ENCODE data around the gene TSPAN2.

The TSPAN2 gene

DNA sequence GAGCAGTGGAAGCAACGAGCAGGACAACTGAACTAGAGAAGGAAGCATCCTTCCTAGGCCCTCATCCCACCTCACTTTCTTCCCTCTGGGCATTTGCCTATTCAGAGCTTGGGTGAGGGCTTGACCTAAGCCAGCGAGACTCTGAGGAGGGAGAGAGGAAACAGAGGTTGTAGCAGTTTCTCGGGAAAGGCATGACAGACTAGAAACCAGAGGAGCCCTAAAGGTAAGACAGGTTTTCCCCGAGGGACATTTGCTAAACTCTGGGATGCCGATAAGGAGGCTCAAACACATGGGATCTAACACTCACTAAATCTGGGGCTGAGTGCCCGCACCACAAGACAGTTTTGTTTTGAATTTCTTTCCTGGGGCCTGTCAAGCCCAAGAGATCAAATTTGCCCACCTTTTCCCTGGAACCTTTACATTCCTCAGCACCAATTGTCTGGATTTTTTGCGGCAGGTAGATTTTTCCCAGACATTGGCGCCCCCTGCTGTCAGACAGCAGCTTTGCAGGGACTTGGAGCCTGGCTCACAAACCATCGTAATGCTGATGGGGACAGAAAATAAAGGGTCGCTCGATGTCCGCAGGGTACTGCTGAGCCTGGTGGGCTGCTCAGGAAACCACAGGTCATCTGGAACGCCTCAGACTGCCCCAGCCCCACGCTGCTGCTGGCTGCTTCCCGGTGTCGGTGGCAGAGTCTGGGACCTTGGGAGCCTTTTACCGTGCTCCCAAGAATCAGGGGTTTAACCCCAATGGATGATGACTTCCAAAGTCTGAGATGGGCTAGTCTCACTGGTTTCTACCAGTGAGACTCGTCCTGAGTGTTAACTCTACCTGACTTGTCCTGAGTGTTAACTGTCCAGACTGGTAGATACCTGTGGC lies 23.4 kb upstream of the TSPAN2 start:
- Histone ChIP-seq H4K8ac (ENCODE audit: low read depth, low read length) (no peak overlapping the region), H2BK120ac (ENCODE audit: low read depth, low read length) (no peak overlapping the region), H2BK15ac (replicated peaks; ENCODE audit: low read depth) (no peak overlapping the region), H3K18ac (ENCODE audit: low read length) (no peak overlapping the region), H3K9ac (ENCODE audit: low read length) (no peak overlapping the region), H3K36me3 (ENCODE audit: control insufficient read depth, insufficient read depth, low read length) (no peaks in the 10 kb centered on the region), H3K27ac (ENCODE audit: low read depth, low read length) (no peak overlapping the region), H3K4ac (ENCODE audit: low read depth, low read length) (no peak overlapping the region), H2AK5ac (ENCODE audit: low read length) (no peak overlapping the region), H4K5ac (ENCODE audit: low read length) (no peak overlapping the region), H3K27me3 (ENCODE audit: insufficient read depth, low read length, poor library complexity) (no peaks in the 10 kb centered on the region), H3K79me1 (ENCODE audit: low read length) (no peaks in the 10 kb centered on the region), H3K23ac (ENCODE audit: low read length) (no peak overlapping the region), H2BK5ac (ENCODE audit: low read length) (no peak overlapping the region), H3K79me2 (ENCODE audit: control insufficient read depth, insufficient read depth, low read length) (no peaks in the 10 kb centered on the region), H3K4me3 (ENCODE audit: low read length) (no peak overlapping the region), H3K4me2 (ENCODE audit: low read length) (no peak overlapping the region), H3K56ac (ENCODE audit: low read length) (peak overlapping the region; percentile 25), H3K4me1 (ENCODE audit: control insufficient read depth, low read depth, low read length) (no peaks in the 10 kb centered on the region)
- no CpG with 5 or more reads among the region's 18 CpGs for WGBS (ENCODE audit: extremely low coverage, insufficient coverage, low lambda C conversion rate)
- DNase-seq, result peak; percentile 58

DNA sequence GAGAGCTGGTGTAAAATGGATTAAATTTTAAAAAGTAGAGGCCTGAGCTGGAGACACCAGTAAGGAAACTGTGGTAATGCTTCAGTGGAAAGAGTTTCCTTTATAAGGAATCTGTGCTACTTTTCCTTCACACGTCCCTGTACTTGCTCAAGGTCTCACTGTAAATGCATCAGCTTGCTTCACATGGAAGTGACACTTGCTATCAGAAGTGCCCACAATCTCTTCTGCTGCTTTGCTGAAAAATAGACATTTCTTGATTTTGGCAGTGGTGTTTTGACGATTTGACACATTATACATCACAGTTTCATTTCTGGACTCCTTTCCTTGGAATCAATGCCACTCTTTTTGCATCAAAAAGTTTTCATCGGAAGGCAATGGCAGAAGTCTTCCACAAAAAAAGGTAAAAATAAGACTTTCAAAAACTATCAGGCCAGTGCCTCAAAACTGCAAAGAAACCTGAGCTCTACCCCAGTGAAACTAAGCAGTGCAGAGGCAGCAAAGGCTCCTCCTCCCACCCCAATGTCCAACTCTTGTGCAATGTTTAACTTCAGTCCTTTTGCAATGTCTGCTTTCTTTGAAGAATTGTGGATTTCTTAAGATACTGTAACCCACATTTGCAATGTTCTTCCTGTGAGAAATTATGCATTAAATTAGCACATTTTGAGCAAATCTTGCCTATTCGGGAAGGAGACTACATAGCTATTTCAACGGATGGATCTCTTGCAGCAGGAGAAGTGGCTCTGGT lies 18.4 kb upstream of the TSPAN2 start:
- no peak overlapping the region for H2BK120ac ChIP-seq (ENCODE audit: low read depth, low read length)
- H2BK15ac ChIP-seq (replicated peaks; ENCODE audit: low read depth), result no peak overlapping the region
- H3K4ac ChIP-seq (ENCODE audit: low read depth, low read length), result no peak overlapping the region
- H3K18ac ChIP-seq (ENCODE audit: low read length), result no peak overlapping the region
- no peaks in the 10 kb centered on the region for H3K36me3 ChIP-seq (ENCODE audit: control insufficient read depth, insufficient read depth, low read length)
- no peaks in the 10 kb centered on the region for H3K79me1 ChIP-seq (ENCODE audit: low read length)
- no peaks in the 10 kb centered on the region for H3K79me2 ChIP-seq (ENCODE audit: control insufficient read depth, insufficient read depth, low read length)
- no peak overlapping the region for H3K4me2 ChIP-seq (ENCODE audit: low read length)
- no peak overlapping the region for H3K9ac ChIP-seq (ENCODE audit: low read length)
- no CpG with 5 or more reads among the region's 5 CpGs for WGBS (ENCODE audit: extremely low coverage, insufficient coverage, low lambda C conversion rate)
- H3K4me3 ChIP-seq (ENCODE audit: low read length), result no peak overlapping the region
- no peak overlapping the region for H4K5ac ChIP-seq (ENCODE audit: low read length)
- no peak overlapping the region for H2AK5ac ChIP-seq (ENCODE audit: low read length)
- no peaks in the 10 kb centered on the region for H3K4me1 ChIP-seq (ENCODE audit: control insufficient read depth, low read depth, low read length)
- H3K23ac ChIP-seq (ENCODE audit: low read length), result no peak overlapping the region
- H2BK5ac ChIP-seq (ENCODE audit: low read length), result no peak overlapping the region
- no peaks in the 10 kb centered on the region for H3K27me3 ChIP-seq (ENCODE audit: insufficient read depth, low read length, poor library complexity)
- no peak overlapping the region for H4K8ac ChIP-seq (ENCODE audit: low read depth, low read length)
- no peak for DNase-seq
- H3K56ac ChIP-seq (ENCODE audit: low read length), result no peak overlapping the region
- no peak overlapping the region for H3K27ac ChIP-seq (ENCODE audit: low read depth, low read length)

DNA sequence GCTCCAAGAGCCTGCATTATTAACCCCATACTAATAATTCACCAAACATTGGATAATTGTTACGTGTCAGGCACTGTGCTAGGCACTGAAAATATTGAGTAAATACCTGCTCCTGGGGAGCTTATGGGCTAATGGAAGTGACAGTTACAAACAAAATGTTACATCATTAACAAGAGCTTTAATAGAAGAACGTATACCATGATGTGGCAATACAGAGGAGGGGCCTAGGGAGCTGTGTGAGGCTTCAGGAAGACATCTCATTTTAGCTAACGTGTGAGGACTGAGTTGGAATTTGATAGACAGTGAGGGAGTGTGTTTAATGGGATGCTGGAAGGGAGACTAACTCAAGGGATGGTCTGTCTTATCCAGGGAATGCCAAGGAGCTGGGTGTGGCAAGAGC lies 16.5 kb upstream of the TSPAN2 start:
- no peak for DNase-seq
- Histone ChIP-seq H3K79me1 (ENCODE audit: low read length) (no peaks in the 10 kb centered on the region), H2BK5ac (ENCODE audit: low read length) (no peak overlapping the region), H4K5ac (ENCODE audit: low read length) (no peak overlapping the region), H3K27me3 (ENCODE audit: insufficient read depth, low read length, poor library complexity) (no peaks in the 10 kb centered on the region), H3K4ac (ENCODE audit: low read depth, low read length) (no peak overlapping the region), H3K36me3 (ENCODE audit: control insufficient read depth, insufficient read depth, low read length) (no peaks in the 10 kb centered on the region), H3K56ac (ENCODE audit: low read length) (no peak overlapping the region), H3K27ac (ENCODE audit: low read depth, low read length) (no peak overlapping the region), H2AK5ac (ENCODE audit: low read length) (no peak overlapping the region), H2BK120ac (ENCODE audit: low read depth, low read length) (no peak overlapping the region), H3K18ac (ENCODE audit: low read length) (no peak overlapping the region), H3K4me3 (ENCODE audit: low read length) (no peak overlapping the region), H3K9ac (ENCODE audit: low read length) (no peak overlapping the region), H3K23ac (ENCODE audit: low read length) (no peak overlapping the region), H3K79me2 (ENCODE audit: control insufficient read depth, insufficient read depth, low read length) (no peaks in the 10 kb centered on the region), H3K4me1 (ENCODE audit: control insufficient read depth, low read depth, low read length) (no peaks in the 10 kb centered on the region), H3K4me2 (ENCODE audit: low read length) (no peak overlapping the region), H4K8ac (ENCODE audit: low read depth, low read length) (no peak overlapping the region), H2BK15ac (replicated peaks; ENCODE audit: low read depth) (no peak overlapping the region)
- no CpG with 5 or more reads among the region's 3 CpGs for WGBS (ENCODE audit: extremely low coverage, insufficient coverage, low lambda C conversion rate)

DNA sequence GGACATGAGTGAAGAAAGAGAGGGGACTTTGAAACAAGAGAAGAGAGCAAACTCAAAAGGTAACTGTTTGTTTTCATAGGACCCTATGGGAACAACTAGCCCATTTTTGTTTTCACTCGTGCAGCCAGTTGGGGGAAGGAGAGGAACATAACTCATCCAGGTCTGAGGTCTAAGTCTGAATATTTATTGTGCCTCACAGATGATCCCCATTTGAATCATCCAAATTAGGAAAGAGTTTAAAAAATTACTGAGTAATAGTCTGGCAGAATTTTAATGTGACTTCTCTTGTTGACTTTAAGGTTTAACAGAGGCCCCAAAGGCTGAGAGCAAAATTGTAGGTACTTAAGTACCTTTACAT lies 10.4 kb upstream of the TSPAN2 start:
- DNase-seq, result no peak
- WGBS (ENCODE audit: extremely low coverage, insufficient coverage, low lambda C conversion rate), result no CpG with 5 or more reads among the region's 1 CpG
- H3K9ac ChIP-seq (ENCODE audit: low read length), result no peak overlapping the region
- H3K18ac ChIP-seq (ENCODE audit: low read length), result no peak overlapping the region
- no peaks in the 10 kb centered on the region for H3K79me2 ChIP-seq (ENCODE audit: control insufficient read depth, insufficient read depth, low read length)
- no peak overlapping the region for H3K4me3 ChIP-seq (ENCODE audit: low read length)
- H4K8ac ChIP-seq (ENCODE audit: low read depth, low read length), result no peak overlapping the region
- no peak overlapping the region for H2BK120ac ChIP-seq (ENCODE audit: low read depth, low read length)
- no peaks in the 10 kb centered on the region for H3K4me1 ChIP-seq (ENCODE audit: control insufficient read depth, low read depth, low read length)
- no peak overlapping the region for H3K27ac ChIP-seq (ENCODE audit: low read depth, low read length)
- no peak overlapping the region for H2AK5ac ChIP-seq (ENCODE audit: low read length)
- H2BK15ac ChIP-seq (replicated peaks; ENCODE audit: low read depth), result no peak overlapping the region
- H3K56ac ChIP-seq (ENCODE audit: low read length), result no peak overlapping the region
- no peak overlapping the region for H3K23ac ChIP-seq (ENCODE audit: low read length)
- no peaks in the 10 kb centered on the region for H3K27me3 ChIP-seq (ENCODE audit: insufficient read depth, low read length, poor library complexity)
- no peaks in the 10 kb centered on the region for H3K36me3 ChIP-seq (ENCODE audit: control insufficient read depth, insufficient read depth, low read length)
- H3K79me1 ChIP-seq (ENCODE audit: low read length), result no peaks in the 10 kb centered on the region
- no peak overlapping the region for H3K4ac ChIP-seq (ENCODE audit: low read depth, low read length)
- H4K5ac ChIP-seq (ENCODE audit: low read length), result no peak overlapping the region
- no peak overlapping the region for H3K4me2 ChIP-seq (ENCODE audit: low read length)
- H2BK5ac ChIP-seq (ENCODE audit: low read length), result no peak overlapping the region

DNA sequence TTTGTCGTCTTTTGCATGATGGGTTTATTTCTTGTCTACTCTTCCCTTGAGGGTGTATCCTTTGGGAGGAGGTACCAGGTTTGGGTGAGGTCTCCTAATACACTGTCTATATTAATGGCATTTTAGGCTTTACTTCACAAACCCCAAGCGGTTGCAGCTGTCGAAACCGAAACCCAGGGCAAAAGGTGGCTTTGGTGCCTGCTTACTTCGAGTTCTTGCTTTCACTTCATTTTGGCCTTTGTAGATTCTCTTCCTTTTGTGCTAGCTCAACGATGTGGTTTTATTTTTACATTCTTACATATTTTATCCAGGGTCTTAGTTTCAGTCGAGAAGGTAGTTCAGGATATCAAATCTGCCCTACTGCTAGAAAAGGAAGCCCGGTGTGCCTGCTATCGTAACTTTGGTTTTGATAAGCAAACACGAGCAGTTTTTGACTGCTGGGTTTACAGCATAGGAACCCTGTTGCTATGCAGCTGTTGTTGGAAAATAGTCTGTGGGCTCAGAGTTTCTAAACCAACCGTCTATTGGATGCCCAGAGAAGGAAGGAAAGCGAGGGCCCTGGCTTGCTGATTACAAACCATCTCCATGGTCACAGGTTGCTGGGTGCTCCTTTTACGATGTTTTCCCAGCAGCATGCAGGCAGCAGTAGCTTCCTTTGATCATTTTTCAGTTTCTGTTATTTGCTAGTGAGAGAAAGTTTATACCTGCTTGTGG lies 9.8 kb upstream of the TSPAN2 start:
- Histone ChIP-seq H3K18ac (ENCODE audit: low read length) (no peak overlapping the region), H4K8ac (ENCODE audit: low read depth, low read length) (no peak overlapping the region), H3K27ac (ENCODE audit: low read depth, low read length) (no peak overlapping the region), H2BK120ac (ENCODE audit: low read depth, low read length) (no peak overlapping the region), H3K4me3 (ENCODE audit: low read length) (no peak overlapping the region), H3K4me1 (ENCODE audit: control insufficient read depth, low read depth, low read length) (no peaks in the 10 kb centered on the region), H3K27me3 (ENCODE audit: insufficient read depth, low read length, poor library complexity) (no peaks in the 10 kb centered on the region), H2AK5ac (ENCODE audit: low read length) (no peak overlapping the region), H4K5ac (ENCODE audit: low read length) (no peak overlapping the region), H3K4ac (ENCODE audit: low read depth, low read length) (no peak overlapping the region), H3K4me2 (ENCODE audit: low read length) (no peak overlapping the region), H2BK15ac (replicated peaks; ENCODE audit: low read depth) (no peak overlapping the region), H3K56ac (ENCODE audit: low read length) (no peak overlapping the region), H3K79me2 (ENCODE audit: control insufficient read depth, insufficient read depth, low read length) (no peaks in the 10 kb centered on the region), H2BK5ac (ENCODE audit: low read length) (no peak overlapping the region), H3K36me3 (ENCODE audit: control insufficient read depth, insufficient read depth, low read length) (no peaks in the 10 kb centered on the region), H3K23ac (ENCODE audit: low read length) (no peak overlapping the region), H3K79me1 (ENCODE audit: low read length) (no peaks in the 10 kb centered on the region), H3K9ac (ENCODE audit: low read length) (no peak overlapping the region)
- no CpG with 5 or more reads among the region's 13 CpGs for WGBS (ENCODE audit: extremely low coverage, insufficient coverage, low lambda C conversion rate)
- peak; percentile 54 for DNase-seq

Data from mesendoderm (in vitro differentiated cells).